ENCODE measurements around the gene DLG2. TPM values are rescaled to one million over a fixed set of nuclear protein-coding genes. Genes with fewer than 3 reads are reported as not detected.

DLG2 gene
- total and polyA plus RNA-seq, 7 donors, result 0.23 to 5.3 (median 3.4) TPM

- ATAC-seq (no peak), DNase-seq (no peak)
- no peaks in the 10 kb centered on the region for H3K4me1 ChIP-seq
- intact Hi-C loops (cut with DNase I), result no loop called here
- no peak overlapping the region for H3K27ac ChIP-seq
- no peaks in the 10 kb centered on the region for H3K27me3 ChIP-seq (ENCODE audit: insufficient read depth in 3 of 3, low read length in 2 of 3)
- H3K4me3 ChIP-seq, result no peak overlapping the region
- no peaks in the 10 kb centered on the region for H3K9me3 ChIP-seq
- WGBS, 3 donors, result 40 to 59% (median 50%) methylated on average over 3 of the region's 3 CpGs
- H3K36me3 ChIP-seq (ENCODE audit: insufficient read depth in 1 of 2, low read depth in 1 of 2), result no peaks in the 10 kb centered on the region
- no peak for TF ChIP-seq CTCF (IDR thresholded peaks at IDR 0.05)
Measured at GRCh38 chr11:84333221-84333620, 1293.9 kb downstream of the DLG2 start.

- no peak overlapping the region for H3K27ac ChIP-seq
- H3K36me3 ChIP-seq (ENCODE audit: insufficient read depth in 1 of 2, low read depth in 1 of 2), result no peaks in the 10 kb centered on the region
- H3K4me3 ChIP-seq, result no peak overlapping the region
- no peaks in the 10 kb centered on the region for H3K27me3 ChIP-seq (ENCODE audit: insufficient read depth in 3 of 3, low read length in 2 of 3)
- ATAC-seq, result no peak
- no peak for TF ChIP-seq CTCF (IDR thresholded peaks at IDR 0.05)
- intact Hi-C loops (cut with DNase I), result no loop called here
- H3K9me3 ChIP-seq, result peaks cover 6% of the 10 kb centered on the region
- H3K4me1 ChIP-seq, result no peaks in the 10 kb centered on the region
- no peak for DNase-seq
Measured at GRCh38 chr11:84322211-84322610, 1304.9 kb downstream of the DLG2 start.

GRCh38 chr11:84319863-84320262, 1307.3 kb downstream of the DLG2 start:
- no peak for ATAC-seq
- no peaks in the 10 kb centered on the region for H3K27me3 ChIP-seq (ENCODE audit: insufficient read depth in 3 of 3, low read length in 2 of 3)
- intact Hi-C loops (cut with DNase I), result no loop called here

GRCh38 chr11:84316866-84317555, 1310.1 kb downstream of the DLG2 start:
- no peaks in the 10 kb centered on the region for H3K27me3 ChIP-seq (ENCODE audit: insufficient read depth in 3 of 3, low read length in 2 of 3)
- no peak for TF ChIP-seq CTCF (IDR thresholded peaks at IDR 0.05)
- DNase-seq (no peak), ATAC-seq (peak; percentile 15 to 56 (median 49))
- 44 to 57% (median 49%) methylated on average over 15 of the region's 15 CpGs for WGBS, 3 donors
- H3K9me3 ChIP-seq, result no peaks in the 10 kb centered on the region
- intact Hi-C loops (cut with DNase I), result no loop called here
- no peaks in the 10 kb centered on the region for H3K4me1 ChIP-seq
- H3K4me3 ChIP-seq, result no peak overlapping the region
- no peak overlapping the region for H3K27ac ChIP-seq
- H3K36me3 ChIP-seq (ENCODE audit: insufficient read depth in 1 of 2, low read depth in 1 of 2), result no peaks in the 10 kb centered on the region

More at GRCh38 chr11:84319863-84320262, 1307.3 kb downstream of the DLG2 start:
- no peak for DNase-seq
- no peak for TF ChIP-seq CTCF (IDR thresholded peaks at IDR 0.05)
- no peak overlapping the region for H3K4me3 ChIP-seq
- H3K4me1 ChIP-seq, result no peaks in the 10 kb centered on the region
- H3K27ac ChIP-seq, result no peak overlapping the region
- H3K9me3 ChIP-seq, result peaks cover 6% of the 10 kb centered on the region
- 64 to 83% (median 66%) methylated on average over 2 of the region's 2 CpGs for WGBS, 3 donors
- no peaks in the 10 kb centered on the region for H3K36me3 ChIP-seq (ENCODE audit: insufficient read depth in 1 of 2, low read depth in 1 of 2)

- no peaks in the 10 kb centered on the region for H3K36me3 ChIP-seq (ENCODE audit: insufficient read depth in 1 of 2, low read depth in 1 of 2)
- ATAC-seq (peak in 1 of 4 donors; percentile 68), DNase-seq (no peak)
- H3K27me3 ChIP-seq (ENCODE audit: insufficient read depth in 3 of 3, low read length in 2 of 3), result no peaks in the 10 kb centered on the region
- WGBS, 3 donors, result 38 to 46% (median 40%) methylated on average over 4 of the region's 4 CpGs
- H3K9me3 ChIP-seq, result no peaks in the 10 kb centered on the region
- H3K27ac ChIP-seq, result no peak overlapping the region
- H3K4me1 ChIP-seq, result no peaks in the 10 kb centered on the region
- intact Hi-C loops (cut with DNase I), result no loop called here
- H3K4me3 ChIP-seq, result no peak overlapping the region
- TF ChIP-seq CTCF (IDR thresholded peaks at IDR 0.05), result no peak
Measured at GRCh38 chr11:84313830-84314359, 1313.2 kb downstream of the DLG2 start.
